Fibroblast of skin of left quadriceps (primary cell): ENCODE data around the gene ZNF396.

Experiments
- DNase-seq, 2 experiments: peaks; one replicate each; pipeline ENCODE4 v3.0.0-alpha.2; 2013; ENCODE audit warnings: low read depth in 2 of 2

Gene ZNF396

DNA sequence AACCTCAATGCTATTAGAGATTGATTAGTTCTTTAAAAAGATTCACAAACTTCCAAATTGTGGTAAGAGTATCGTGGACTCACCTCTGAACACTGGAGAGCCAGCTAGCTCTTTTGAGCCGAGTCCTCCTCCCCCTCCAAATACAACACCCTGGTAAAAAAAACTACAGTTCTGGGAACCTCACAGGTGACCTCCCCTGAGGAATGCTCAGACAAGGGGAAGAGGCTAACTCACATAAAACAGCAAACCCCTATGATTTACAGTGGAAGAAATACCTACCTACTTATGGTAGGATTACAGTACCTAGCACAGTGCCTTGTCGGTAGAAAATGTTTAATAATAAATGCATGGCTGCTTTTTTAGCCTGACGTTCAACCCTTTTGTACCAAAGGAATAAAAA is 41.3 kb downstream of the ZNF396 start:
- no peak for DNase-seq

GRCh38 chr18:35334821-35335220 is 42.3 kb downstream of the ZNF396 start:
- DNase-seq: no peak

DNA sequence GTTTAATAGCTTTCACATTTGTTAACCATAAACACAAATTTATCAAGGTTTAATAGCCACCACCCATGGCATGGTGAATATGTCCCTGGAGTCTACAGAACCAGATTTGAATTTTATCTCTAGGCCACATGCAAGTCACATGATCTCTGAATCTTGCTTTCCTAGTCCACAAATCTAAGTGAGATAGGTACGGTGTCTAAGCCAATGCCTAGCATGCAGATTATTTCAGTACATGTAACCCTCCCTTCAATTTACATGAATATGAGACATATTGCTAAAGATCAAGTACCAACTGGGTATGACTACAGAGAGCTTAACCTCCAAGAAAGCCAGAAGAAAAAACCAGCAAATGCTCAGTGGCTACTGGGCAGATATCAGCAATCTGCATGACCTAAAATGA is 42.9 kb downstream of the ZNF396 start:
- no peak for DNase-seq

GRCh38 chr18:35331367-35332087 is 45.6 kb downstream of the ZNF396 start:
- no peak for DNase-seq

GRCh38 chr18:35328868-35329267 is 48.3 kb downstream of the ZNF396 start:
- DNase-seq: no peak

DNA sequence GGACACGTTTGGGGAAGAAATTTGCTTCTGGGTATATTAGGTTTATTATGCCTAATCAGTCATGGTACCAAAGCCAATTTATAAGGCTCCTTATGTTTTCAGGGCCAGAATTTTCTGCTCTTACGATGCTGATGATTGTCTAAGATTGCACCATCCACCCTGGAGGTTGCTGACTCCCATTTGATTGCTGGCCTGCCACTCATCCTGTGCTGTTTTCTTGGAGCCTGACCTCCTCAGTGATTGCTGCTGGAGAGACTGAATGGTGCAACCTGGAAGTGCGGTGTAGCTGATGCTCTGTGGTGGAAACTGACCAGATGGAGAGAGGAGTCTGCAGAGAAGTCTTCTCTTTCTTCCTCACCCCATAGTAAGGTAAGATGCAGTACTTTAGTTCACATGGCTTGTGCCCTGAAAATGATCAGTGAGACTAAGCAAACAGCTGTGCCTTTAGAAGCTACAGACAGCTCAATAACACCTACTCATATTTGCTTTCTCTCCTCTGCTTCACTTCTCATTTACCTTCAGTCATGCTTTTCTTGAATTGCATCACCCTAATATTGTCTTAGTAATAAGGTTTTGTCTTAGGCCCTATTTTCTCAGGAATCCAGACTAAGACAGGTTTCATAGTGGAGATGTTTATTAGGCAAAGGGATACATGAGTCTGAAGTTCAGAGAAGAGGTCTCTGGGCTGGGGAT is 50.3 kb downstream of the ZNF396 start:
- DNase-seq: no peak

DNA sequence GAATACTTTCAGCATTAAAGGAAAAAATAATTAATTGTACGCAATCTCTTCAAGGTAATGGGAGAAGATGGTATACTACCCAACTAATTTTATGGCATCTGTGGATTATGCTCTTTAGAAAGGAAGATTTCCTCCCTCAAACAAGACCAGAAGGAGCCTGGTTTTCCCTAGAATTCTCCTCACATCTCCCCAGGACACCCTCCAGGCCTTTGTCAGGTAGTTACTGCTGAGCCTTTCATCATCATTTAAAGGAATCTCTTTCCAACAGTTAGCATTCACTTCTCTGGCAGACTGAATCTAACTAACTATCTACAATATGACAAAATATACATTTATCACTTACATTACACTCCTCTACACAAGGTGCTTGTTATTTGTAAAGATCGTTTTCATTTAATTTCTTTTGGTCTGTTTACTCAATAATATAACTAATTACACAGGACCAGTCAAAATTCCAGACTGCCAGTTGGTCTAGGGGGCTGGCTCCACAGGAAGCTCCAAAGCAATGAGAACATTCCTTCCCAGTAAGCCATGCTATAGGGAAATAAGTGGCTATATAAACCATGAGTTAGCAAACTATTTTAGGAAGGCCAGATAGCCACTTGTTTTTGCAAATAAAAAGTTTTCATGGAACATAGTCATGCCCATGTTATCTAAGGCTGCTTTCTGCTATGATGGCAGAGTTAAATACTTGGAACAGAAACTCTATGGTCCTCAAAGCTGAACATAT is 52.0 kb downstream of the ZNF396 start:
- DNase-seq: no peak

DNA sequence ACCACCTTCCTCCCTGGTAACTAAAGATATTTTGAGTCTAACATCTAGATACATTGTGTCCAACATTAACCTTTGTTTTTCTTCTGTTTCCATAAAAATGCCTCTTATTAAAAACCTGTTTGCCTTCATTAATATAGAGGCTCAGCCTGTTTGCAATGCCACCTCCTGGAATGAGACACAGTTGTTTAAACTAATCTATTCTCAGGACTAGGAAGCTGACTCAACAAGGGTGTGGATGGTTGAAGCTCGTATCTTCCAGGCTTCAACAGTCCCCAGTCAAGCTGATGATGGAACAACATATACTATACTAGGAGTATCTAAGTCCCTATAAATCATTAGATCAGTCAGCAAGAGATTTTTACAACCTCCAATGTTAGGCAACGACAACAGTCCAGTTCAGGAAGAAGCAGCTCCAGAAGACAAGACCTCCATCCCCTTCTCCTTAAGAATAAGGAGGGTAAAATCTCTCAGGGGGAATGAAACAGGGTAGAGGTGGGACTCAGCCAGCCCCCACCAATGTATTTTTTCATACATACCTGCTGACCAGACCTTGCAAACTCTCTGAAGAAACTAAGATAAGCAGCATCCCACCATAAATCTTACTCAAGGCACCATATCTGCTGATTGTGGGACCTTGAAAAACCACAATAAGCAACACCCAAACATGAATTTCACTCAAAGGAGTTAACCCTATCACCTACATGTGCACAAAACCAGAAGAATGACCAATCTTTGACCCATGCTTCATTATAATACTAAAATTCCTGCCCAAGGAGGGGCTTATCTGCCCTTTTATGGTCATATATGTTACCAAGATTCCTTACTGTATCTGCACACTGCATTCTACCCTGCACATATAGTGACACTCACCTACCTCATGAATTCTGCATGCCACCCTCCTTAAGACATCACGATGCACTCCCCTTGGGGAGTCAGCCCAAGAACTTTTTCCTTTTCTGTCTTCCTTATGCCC is 54.4 kb downstream of the ZNF396 start:
- no peak for DNase-seq
